ENCODE data around the gene LDAF1.
A peak's percentile ranks its signal among the peaks of the same experiment; 100 is the strongest.

The LDAF1 gene

GRCh38 chr16:21197112-21197511, 38.6 kb downstream of the LDAF1 start:
- no peak for DNase-seq

- no peak for DNase-seq
Measured at GRCh38 chr16:21197621-21198020, 39.1 kb downstream of the LDAF1 start.

DNA sequence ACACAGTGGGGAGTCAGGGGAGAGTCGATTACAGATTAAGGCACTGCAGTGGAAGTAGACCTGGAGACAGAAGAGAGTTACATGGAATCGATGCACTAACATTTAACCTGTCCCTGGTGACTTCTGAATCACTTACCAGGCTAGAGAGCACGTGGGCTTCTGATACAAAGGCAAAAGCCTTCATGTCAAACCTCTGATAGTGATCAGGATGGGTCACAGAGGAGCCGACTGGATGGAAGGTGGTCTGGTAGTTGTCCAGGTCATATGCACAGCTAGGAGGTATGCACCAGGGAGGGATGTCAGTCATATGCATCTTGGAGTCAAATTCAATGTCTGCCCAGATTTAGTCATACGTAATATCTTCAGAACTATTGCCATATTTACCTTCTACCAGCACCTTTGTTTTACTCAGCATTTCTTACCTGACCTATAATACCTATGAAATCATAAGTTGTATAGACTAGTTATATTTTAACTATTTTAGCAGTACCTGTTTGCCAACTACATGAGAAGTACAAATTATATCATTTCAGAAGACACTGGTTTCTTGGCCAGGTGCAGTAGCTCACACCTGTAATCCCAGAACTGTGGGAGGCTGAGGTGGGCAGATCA, 41.2 kb downstream of the LDAF1 start:
- DNase-seq, result no peak

DNA sequence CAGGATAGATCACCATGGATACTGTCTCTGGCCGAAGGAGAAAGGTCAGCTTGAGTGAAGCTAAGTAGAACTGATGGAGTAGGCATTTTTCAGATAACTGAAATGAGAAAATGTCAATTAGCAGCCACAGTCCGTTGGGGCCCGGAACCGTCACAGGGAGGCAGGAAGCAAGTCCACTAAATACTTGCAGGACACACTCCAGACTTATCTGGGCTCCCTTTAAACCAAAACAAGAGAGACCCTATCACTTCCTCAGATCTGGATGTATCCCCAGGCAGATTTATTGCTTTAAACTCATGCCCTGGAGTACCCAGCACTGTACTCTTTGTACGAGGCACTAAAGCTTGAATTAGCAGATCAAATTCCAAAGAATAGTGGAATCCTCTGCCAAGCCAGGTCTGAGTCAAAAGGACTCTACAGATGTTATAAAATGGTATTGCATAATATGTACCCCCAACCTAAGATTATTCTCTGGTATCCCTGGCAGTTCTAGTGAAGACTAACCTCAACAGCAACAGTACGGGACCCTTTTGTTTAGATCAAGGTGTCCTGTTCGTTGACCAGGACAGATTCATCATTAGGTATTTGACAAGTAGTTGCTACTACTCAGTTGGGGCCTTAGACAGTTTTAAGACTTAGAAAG, 44.8 kb downstream of the LDAF1 start:
- DNase-seq, result no peak

GRCh38 chr16:21205303-21205702, 46.8 kb downstream of the LDAF1 start:
- DNase-seq, result no peak

- no peak for DNase-seq
Measured at GRCh38 chr16:21206550-21206949, 48.1 kb downstream of the LDAF1 start.

- peak in 2 of 3 experiments; percentile 0 to 27 for DNase-seq
Measured at GRCh38 chr16:21208446-21209230, 50.2 kb downstream of the LDAF1 start.

DNA sequence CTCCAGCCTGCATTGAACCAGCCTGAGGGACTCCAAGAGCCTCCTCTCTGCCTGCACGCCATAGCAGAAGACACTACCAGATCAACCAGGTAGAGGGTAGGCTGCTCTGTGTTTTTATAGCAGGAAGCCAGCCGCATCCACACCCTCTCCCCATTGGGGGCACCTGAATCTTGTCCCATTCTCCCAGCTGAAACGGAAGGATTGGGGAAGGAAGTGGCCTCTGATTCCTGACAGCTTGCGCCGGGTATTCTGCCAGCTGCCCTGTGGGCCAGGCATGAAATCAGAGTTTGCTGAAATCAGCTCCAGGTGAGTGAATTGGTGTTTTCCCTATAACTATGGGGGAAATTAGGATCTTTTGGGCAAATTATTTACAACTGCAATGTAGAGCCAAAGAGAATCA, 53.0 kb downstream of the LDAF1 start, which contains the start of gene ZP2:
TSS of gene ZP2 (minus strand) at position 89 of the 400 bp plus-strand sequence. CDS start at position 62, 27 bp downstream.
- DNase-seq, result no peak

DNA sequence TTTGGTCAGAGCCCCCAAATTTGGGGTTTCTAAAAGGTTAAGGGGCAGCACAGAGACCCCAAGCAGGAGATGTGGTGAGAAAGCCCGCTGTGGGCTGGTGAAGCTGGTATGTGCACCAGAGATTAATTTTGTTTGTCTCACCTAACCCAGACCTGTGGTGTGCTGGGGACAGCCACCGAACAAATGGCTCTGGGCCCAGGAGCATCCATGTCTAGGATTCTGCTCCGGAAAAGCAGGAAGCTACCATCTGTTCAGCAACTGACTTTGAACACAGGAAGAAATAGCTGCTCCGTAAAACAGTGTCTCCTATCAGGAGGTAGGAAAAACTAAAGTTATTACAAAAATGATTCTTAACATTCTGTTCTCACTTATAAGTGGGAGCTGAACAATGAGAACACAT, 55.6 kb downstream of the LDAF1 start:
- no peak for DNase-seq

GRCh38 chr16:21217121-21217520, 58.6 kb downstream of the LDAF1 start:
- DNase-seq, result no peak

- DNase-seq, result no peak
Measured at GRCh38 chr16:21218153-21218552, 59.7 kb downstream of the LDAF1 start.

DNA sequence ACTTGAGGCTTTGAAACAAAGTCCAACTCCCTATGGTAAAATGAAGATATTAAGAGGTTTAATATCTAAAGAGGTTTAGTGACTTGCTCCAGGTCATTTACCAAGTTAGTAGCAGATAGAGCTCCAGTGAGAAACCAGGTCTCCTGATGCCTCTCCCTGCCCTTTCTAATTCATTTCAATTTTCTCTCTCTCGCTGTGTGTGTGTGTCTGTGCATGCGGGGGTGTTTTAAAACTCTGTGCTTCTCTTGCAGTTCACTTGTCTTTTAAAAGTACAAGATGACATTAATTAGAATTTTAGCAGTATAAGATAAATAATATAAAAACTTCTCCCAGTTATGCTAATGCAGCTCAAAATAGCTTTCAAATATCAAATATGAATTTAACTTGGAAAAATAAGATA, 61.1 kb downstream of the LDAF1 start:
- no peak for DNase-seq

DNA sequence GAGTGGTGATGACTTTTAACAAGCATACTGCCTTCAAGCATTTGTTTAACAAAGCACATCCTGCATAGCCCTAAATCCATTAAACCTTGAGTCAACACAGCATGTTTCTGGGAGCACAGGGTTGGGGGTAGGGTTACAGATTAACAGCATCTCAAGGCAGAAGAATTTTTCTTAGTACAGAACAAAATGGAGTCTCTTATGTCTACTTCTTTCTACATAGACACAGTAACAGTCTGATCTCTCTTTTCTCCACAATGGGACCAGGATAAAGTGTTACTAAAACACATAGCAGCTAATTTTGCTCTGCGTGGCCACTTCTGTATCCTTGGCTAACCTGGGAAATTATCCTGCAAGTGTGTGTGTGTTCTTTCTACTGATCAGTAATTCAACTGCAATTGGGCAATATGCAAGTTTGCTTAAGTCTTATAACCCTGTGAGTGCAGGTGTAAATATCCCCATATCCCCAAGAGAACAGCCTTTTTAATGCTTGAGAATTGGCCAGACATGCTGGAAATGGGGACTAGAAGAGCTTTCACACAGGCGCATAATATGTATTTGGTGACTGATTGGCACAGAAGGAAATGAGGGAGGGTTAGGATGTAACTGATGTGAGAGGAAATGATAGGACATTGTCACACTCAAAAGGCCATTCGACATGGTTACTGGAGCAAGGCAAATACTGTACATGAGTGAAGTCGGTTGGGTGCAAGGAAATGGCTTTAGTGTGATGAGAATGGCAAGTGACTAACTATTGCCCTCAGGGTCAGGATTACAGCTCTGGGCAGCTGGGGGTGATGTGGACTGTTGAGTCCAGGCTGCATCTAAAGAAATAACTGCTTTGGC, 64.2 kb downstream of the LDAF1 start:
- DNase-seq, result peak in 1 of 3 experiments; percentile 55

GRCh38 chr16:21223787-21224186, 65.3 kb downstream of the LDAF1 start:
- DNase-seq, result no peak

DNA sequence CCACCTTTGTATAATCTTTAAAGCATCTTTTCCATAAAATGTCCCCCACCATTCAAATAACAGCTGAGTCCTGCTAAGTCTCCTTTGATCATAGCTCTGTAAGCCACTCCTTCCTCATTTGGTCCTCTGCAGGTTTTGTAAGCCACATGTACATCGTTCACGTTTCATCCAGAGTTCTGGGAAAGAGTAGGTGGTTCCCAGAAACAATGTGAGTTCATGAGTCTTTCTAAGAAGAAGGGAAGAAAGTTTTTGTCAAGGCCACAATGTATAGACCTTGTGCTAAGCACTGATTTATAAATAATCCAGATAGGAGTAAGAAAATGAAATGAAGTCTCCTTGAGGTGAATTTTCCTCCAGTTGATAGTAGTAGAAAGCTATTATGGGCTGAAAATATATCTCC, 66.3 kb downstream of the LDAF1 start:
- DNase-seq, result no peak

- no peak for DNase-seq
Measured at GRCh38 chr16:21226749-21227148, 68.3 kb downstream of the LDAF1 start.

DNA sequence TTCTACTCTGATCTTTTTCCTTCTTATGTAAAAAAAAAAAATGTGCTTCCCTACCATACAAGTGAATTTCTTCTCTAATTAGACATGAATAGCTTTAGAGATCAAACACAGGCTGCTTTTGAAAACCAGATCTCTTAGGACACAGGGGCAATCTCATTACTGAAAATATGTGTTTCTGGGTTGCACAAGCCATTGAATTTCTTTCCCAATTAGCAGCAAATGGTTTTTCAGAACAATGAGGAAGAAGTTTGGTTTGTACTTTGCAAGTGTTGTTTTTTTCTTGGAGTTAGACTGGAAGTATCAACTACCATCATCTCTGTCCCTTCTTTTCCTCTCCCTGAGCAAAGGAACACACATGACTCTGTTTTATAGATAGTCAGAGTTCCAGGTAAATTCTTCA, 69.4 kb downstream of the LDAF1 start:
- DNase-seq, result no peak

GRCh38 chr16:21228361-21228872, 69.9 kb downstream of the LDAF1 start:
- no peak for DNase-seq

All from NCI-H1417 (cell line).